Measurements from ENCODE around the gene SCFD2.

SCFD2 gene

GRCh38 chr4:52945326-52945898 lies 420.4 kb downstream of the SCFD2 start:
- DNase-seq = no peak

- DNase-seq = no peak
Measured at GRCh38 chr4:52943677-52944076, 422.2 kb downstream of the SCFD2 start.

- DNase-seq = no peak
Measured at GRCh38 chr4:52942936-52943335, 422.9 kb downstream of the SCFD2 start.

- DNase-seq = peak; percentile 2
Measured at GRCh38 chr4:52941450-52941849, 424.4 kb downstream of the SCFD2 start.

- peak; percentile 78 for DNase-seq
Measured at GRCh38 chr4:52939739-52940138, 426.1 kb downstream of the SCFD2 start.

- DNase-seq = no peak
Measured at GRCh38 chr4:52939325-52939724, 426.5 kb downstream of the SCFD2 start.

- DNase-seq = no peak
Measured at GRCh38 chr4:52937829-52938228, 428.0 kb downstream of the SCFD2 start.

GRCh38 chr4:52936729-52937128 lies 429.1 kb downstream of the SCFD2 start:
- no peak for DNase-seq

GRCh38 chr4:52935317-52935716 lies 430.5 kb downstream of the SCFD2 start:
- DNase-seq = no peak

- no peak for DNase-seq
Measured at GRCh38 chr4:52933738-52934137, 432.1 kb downstream of the SCFD2 start.

- no peak for DNase-seq
Measured at GRCh38 chr4:52932591-52933470, 433.0 kb downstream of the SCFD2 start.

GRCh38 chr4:52931243-52931642 lies 434.6 kb downstream of the SCFD2 start:
- no peak for DNase-seq

- DNase-seq = no peak
Measured at GRCh38 chr4:52926196-52926974, 439.5 kb downstream of the SCFD2 start.

GRCh38 chr4:52925531-52925968 lies 440.3 kb downstream of the SCFD2 start:
- DNase-seq = peak; percentile 2

GRCh38 chr4:52919461-52919860 lies 446.4 kb downstream of the SCFD2 start:
- peak; percentile 9 for DNase-seq

GRCh38 chr4:52917817-52918216 lies 448.0 kb downstream of the SCFD2 start:
- DNase-seq = no peak

GRCh38 chr4:52915730-52916300 lies 450.0 kb downstream of the SCFD2 start:
- DNase-seq = peak; percentile 33

GRCh38 chr4:52915191-52915590 lies 450.7 kb downstream of the SCFD2 start:
- no peak for DNase-seq

- DNase-seq = no peak
Measured at GRCh38 chr4:52914051-52914605, 451.7 kb downstream of the SCFD2 start.

GRCh38 chr4:52912608-52913007 lies 453.3 kb downstream of the SCFD2 start:
- peak; percentile 6 for DNase-seq

- peak; percentile 32 for DNase-seq
Measured at GRCh38 chr4:52911684-52912294, 454.1 kb downstream of the SCFD2 start.

GRCh38 chr4:52910115-52910514 lies 455.7 kb downstream of the SCFD2 start:
- DNase-seq = no peak

All from NCI-H446 treated with DMSO at 0.1 percent for 48 hours (cell line).